Stimulated activated CD8-positive, alpha-beta memory T cell treated with anti-CD3 and anti-CD28 coated beads, Interleukin-2, amount 100 ng/mL, for 1 hour (primary cell): ENCODE measurements around the gene KDM4F.

Source experiments
- DNase-seq, 2 donors: peaks; one replicate each; pipeline ENCODE4 v3.0.0-alpha.2; 2020; ENCODE audit warnings: low read depth in 2 of 2

KDM4F gene

DNA sequence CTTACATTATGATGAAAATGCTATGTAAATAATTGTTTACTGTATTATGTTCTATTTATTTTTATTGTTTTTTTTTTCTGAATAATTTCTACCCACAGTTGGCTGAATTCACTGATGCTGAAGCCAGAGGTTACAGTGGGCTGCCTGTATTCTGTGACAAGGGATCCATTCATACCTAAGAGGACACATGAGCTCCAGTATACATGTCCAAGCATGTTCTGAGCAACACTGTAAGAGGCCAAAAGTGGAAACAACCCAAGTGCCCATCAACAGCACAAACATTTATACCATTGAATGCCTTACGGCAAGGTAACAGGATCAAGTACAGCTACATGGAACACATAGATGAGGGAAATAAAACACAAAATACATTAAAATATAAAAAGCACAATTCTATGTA is 16.1 kb downstream of the KDM4F start:
- no peak for DNase-seq

DNA sequence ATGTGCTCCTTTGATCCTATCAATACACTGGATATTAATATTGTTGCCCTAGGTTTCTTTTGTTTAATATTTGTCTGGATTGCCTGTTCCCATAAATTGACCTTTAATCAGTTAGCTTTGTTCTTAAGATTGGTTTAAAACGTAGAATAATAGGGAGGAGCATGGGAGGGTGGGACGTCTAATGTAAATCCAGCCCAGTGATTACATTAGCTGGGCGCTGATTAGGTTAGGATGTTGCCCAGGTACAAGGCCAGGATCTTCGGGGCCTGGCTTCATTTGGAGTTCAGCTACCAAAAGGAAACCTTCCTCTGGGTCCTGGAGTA is 17.5 kb downstream of the KDM4F start, which contains the start of gene SRSF8:
SRSF8 (plus strand) TSS at position 204 of the 323 bp plus-strand sequence. CDS start 308 bp downstream, outside the sequence.
- no peak for DNase-seq

DNA sequence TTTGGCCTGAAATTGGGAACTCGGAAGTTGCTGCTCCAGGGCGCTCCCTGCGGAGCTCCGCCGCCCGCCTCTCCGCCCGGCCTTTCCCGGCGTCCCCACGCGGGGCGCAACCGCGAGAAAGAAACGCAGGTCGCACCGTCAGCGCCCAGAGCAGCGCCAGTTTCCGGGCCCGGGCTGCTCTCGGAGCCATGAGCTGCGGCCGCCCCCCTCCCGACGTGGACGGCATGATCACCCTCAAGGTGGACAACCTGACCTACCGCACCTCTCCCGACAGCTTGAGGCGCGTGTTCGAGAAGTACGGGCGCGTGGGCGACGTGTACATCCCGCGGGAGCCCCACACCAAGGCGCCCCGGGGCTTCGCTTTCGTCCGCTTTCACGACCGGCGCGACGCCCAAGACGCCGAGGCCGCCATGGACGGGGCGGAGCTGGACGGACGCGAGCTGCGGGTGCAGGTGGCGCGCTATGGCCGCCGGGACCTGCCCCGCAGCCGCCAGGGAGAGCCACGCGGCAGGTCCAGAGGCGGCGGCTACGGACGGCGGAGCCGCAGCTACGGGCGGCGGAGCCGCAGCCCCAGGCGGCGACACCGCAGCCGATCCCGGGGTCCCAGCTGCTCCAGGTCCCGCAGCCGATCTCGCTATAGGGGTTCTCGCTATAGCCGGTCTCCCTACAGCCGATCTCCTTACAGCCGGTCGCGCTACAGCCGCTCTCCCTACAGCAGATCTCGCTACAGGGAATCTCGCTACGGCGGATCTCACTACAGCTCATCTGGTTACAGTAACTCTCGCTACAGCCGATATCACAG is 18.0 kb downstream of the KDM4F start:
- DNase-seq, result peak; percentile 41 to 44

DNA sequence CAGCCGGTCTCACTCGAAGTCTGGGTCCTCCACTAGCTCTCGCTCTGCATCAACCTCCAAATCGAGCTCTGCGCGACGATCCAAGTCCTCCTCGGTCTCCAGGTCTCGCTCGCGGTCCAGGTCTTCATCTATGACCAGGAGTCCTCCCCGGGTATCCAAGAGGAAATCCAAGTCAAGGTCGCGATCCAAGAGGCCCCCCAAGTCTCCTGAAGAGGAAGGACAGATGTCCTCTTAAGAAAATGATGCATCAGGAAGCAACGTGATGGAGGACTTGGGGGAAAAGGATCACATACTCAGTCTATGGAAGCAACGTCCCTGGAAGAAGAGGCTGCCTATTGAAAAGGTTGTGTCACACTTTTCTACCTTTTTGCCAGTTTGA is 18.6 kb downstream of the KDM4F start:
- DNase-seq, result no peak

DNA sequence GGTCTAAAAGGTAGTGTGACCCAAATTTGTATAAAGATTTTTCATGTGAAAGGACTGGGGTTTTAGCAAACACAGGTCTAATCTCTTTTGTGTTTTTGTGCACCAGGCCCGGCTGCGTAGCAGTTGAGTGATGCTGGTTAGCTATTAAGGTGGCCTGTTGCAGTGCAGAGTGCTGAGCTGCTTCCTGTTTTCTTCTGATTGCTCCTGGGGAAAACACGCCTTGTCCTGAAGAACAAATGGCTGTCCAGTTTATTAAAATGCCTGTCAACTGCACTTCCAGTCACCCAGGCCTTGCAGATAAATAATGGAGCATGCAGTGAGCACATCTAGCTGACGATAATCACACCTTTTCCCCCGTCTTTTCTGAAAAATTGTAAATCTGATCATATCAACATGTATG is 19.3 kb downstream of the KDM4F start:
- DNase-seq, result peak in 1 of 2 donors; percentile 29

DNA sequence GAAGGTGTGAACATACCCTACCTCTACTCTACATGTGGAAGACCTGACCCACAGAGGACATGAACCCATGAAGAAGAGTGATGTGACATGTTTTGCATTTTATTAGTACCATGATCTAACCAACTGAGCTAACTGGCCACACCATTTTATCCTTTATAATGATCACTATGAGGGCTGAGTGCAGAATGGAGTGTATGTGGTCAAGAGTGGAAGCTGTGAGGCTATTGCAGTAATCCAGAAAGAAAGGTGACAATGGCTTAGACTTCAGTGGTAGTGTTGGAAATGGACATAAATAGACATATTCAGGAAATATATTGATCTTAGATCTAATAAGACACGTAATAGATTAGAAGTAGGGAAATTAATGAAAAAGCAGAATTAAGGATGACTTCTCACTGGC is 21.2 kb downstream of the KDM4F start:
- DNase-seq, result no peak

DNA sequence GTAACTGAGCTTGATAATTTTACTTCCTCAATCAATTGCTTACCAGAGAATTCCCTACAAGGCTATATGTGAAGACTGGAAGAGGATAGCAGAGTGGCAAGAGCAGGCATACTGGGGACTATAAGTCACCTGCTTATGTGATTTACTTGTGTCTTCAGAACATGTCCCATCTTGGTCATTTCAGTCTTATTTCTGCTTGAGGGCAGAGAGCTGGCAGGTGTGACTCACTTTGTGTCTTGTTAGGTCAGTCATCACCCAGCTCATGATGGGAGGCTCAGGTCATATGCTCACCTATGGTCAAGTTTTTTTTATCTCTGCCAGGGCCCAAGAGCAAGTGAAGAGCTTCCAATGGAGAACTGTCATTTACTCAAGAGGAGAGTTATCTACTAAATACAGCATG is 23.7 kb downstream of the KDM4F start:
- DNase-seq, result no peak

DNA sequence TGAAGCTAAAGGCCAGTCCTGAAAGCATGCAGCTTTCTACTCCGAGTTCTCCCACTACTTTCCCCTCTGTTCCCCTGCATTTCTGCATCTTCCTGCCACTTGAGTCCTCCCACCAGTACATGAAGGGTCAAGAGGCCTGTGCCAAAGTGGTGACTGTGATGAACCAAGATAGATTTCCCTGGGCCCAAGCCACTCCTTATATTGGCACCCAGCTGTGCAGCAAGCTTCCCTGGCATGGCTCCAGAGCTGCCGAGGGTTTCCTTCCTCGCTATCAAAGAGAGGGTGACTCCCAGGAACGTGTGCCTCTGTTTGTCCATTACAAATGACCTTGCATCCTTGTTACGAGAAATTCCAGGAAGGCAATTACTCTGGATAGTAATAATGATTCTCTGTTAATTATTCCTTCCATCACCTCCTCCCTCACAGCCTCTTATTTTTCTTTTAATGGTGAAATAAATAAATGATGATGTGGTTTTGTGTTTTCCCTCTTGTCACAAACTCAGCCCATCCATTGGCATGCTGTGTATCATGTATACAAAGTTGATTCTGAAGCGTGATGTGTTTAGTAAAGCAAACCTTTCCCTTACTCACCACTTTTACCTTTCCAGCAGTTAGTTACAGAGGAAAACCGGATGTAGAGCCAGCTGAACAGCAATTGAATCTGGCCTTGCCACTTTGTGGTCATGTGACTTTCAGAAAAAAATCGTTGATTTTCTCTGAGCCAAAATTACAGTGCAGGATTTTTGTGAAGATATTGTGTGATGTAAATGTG is 25.8 kb downstream of the KDM4F start:
- DNase-seq, result no peak

DNA sequence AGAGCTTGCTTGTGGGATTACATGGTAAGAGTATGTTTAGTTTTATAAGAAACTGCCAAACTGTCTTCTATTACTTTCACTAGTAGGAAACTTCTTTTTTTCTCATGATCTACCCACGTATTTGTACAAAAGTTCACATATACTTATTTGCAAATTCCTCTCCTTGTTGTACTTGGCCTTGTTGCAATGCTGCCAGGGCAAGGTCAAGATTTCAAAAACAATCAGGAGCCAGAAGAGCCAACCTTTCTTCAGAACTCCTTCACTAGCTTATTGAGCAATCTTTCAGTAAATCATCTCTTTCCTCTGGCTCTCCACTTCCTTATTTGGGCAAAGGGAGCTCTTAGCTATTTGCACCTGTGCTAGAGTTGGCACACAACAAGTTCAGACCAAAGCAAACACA is 27.2 kb downstream of the KDM4F start:
- DNase-seq, result no peak

DNA sequence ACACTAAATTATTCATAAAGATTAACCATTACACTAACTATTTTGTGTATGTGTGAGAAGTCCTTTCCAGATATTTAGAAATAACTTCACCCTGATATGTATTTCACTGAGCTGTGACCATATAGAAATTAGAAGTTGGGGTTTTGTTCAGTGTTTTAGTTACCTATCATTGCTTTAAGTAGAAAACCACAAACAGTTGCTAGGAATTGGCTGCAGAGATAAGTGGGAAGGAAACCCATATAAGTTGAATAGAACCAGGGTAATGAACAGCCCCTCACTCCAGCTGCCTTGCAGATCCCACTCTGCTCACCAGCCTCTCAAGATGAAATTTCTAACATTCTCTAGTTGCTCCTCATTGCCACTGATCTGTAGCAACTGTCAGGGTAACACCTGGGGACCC is 27.8 kb downstream of the KDM4F start:
- no peak for DNase-seq

DNA sequence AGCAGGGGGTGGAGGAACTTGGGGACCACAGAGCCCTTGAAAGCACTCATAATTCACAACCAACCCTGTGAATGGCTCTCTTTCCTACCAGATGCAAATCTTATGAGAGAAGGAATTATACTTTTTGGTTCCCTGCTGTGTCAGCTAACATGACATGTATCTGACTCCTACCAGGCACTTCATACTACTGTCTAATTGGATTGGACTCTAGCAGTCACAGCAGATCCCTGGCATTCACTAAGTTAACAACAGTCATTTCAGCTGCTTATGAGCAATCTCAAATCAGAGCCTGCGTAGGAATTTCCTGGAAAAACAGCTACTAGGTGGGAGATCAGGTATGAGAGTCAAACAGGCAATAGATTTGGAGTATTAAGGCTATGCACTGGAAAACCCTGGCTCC is 29.3 kb downstream of the KDM4F start:
- no peak for DNase-seq

DNA sequence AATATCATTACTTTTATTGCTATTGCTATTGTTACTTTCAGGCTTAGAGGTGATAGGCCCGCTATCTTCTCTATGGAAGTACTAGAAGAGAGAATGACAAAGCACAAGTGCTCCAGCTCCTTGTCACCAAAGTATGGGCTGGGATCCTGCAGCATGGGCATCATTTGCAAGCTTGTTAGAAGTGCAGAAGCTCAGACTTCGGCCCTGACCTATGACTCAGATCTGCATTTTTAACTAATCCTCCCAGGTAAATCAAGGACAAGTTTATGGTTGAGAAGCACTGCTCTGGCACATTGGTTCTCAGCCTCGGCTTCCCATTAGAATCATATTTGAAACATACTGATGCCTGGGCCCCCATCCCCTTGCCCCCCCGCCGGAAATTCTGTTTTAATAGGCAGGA is 31.8 kb downstream of the KDM4F start:
- no peak for DNase-seq

DNA sequence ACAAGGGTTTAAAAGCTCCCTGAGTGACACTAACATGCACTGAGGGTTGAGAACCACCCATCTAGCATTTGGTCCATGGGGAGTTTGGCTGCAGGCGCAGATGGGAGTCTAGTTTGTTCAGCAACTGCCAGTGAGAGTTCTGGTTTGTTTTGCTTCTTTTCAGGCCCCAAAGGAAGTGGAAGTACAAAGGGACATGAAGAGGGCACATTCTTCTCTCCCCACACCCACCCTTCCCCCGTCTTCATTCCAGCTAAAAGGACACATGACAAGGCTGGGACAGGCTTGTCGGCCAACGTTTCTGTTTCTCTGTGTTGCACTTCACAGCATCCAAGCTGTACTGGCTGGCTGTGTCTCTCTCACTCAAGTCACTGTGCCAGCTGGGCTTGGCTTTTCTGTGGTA is 32.2 kb downstream of the KDM4F start:
- DNase-seq, result no peak

DNA sequence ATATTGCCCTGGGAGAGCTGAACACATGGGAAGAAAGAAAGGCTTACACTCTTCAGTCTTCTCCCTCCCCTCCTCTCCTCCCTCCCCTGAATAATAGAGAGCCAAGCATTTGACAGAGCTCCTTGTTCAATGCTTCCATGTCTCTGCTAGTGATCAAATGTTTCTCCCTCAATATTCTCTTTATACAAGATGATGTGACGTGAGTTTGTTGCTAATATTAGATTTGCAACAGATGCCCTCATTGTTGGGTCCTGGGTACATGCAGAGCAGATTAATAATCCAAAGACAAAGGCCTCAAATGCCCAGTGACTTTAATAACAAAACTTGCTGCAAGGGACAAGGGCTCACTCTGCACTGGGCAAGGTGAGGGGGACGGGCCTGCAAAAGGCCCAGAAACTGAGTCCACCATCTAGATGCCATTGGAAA is 33.4 kb downstream of the KDM4F start:
- no peak for DNase-seq

DNA sequence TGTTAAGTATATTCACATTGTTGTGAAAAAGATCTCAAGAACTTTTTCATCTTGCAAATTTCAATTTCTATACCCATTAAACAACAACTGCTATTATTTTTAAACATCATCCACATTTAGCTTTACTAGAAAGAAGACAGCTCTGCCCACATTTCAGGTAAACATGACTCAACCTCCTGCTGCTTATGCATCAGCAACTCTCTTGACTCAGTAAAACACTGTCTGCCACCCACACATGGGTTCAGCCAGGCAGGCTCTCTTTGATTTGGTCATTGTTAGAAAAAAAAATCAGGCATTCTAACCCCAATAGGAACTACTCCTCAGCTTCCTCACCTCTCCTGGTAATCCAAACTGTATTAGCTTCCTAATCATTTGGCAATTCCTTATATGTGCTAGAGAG is 35.3 kb downstream of the KDM4F start:
- DNase-seq, result no peak

DNA sequence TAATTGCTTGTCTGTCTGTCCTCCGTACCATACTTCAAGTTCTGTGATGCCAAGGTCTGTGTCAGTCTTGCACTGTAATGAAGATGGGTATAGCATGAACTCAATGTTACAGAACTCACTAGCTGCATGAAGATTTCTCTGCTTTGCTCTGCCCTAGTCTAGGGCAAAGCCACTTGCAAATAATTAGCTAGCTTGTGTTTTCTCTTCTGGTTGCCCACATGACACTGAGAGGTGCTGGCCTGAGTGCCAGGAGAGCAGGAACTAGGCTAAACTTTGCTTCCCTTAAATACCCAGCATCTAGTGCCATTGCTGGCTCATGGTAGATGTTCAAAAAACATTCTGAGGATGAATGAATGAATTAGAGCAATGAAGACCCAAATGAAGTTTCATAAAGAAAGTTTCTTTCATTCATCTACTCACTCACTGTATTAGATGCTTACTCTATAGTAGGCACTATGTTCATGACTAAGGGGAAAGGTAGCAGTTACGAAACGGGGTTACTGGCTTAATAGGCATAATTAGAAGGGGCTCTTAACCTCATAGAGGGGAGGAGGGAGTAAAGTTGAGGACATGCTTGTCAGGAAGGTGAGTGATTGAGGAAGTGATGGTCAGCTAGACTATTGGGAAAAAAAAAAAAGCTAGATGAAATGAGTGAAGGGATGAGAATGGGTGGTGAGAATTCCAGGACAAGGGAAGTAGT is 36.0 kb downstream of the KDM4F start:
- no peak for DNase-seq

DNA sequence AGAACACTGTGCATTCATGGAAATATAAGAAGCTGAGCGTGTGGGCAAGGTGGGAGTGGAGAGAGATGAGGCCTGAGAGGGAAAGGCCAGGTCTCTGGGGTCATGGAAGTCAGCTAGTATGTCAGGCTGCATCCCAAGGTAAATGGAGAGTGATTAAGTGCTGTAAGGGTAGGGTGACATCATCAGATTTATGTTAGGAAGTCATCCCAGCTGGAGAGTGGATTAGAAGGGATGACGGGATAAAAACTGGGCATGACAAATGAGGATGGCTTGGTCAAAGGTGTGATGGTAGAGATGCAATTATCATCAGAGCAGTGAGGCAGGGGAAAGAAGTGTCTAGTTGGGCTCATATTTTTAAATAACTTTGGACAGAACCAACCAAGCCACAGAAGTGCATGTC is 36.9 kb downstream of the KDM4F start:
- DNase-seq, result no peak

DNA sequence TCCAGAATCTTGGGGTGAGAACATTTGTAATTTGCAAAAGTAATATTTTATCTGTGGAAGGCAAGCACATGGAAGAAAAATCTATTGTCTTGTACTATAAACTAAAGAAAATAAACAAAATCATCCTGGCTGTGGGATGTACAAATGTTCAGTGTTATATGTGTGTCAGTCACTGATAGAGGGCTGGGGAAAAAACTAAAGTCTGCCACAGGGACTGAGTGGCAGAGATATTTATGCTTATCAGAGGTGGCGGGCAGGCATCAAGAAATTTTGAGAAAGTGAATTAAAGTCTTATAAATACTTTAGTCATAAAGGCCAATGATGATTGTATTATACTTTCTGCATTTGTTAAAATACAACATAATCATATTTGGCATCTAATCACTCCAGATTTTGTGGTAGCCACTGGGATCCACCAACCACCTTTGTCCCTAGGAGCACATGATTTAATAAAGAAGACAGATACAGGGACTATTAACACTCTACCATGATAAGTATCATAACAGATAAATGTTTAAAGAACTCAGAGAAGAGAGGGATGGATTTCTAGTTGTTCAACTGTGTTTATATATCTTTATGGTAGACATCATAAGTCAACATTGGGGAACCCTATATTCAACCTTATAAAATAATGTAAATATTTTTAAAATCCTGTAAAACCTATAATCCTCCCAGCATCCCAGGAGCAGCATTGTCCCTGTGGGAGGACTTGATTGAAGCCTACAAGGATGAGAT is 37.8 kb downstream of the KDM4F start:
- no peak for DNase-seq

DNA sequence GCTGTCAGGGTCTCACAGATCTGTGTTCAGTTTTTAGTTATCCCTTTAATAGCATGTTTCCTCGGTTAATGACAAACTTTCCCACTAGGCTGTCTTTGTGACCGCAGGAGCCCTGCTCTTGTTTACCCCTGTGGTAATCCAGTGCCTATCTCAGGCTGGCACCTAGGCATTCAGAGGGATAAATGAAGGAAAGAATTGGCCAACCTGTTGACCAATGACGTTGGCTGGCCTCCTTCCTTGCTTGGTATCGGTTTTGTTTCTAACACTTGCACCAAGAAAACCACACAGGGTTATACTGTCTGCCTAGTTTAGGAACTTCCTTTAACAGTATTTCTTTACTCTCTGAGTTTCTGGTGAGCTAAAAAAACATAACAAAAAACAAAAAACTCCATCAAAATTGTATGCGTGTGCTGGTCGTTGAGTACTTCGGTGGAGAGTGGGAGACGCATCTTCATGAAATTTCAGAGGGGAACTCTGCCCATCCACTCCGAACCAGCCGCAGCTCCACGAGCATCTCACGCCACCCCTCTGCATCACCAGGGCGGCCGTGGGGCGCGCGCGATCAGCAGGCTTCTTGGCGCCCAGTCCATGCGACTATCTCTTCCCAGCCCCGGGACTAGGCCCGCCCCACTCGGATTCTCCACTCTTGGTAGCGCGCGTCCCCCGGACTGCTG is 39.9 kb downstream of the KDM4F start:
- no peak for DNase-seq

DNA sequence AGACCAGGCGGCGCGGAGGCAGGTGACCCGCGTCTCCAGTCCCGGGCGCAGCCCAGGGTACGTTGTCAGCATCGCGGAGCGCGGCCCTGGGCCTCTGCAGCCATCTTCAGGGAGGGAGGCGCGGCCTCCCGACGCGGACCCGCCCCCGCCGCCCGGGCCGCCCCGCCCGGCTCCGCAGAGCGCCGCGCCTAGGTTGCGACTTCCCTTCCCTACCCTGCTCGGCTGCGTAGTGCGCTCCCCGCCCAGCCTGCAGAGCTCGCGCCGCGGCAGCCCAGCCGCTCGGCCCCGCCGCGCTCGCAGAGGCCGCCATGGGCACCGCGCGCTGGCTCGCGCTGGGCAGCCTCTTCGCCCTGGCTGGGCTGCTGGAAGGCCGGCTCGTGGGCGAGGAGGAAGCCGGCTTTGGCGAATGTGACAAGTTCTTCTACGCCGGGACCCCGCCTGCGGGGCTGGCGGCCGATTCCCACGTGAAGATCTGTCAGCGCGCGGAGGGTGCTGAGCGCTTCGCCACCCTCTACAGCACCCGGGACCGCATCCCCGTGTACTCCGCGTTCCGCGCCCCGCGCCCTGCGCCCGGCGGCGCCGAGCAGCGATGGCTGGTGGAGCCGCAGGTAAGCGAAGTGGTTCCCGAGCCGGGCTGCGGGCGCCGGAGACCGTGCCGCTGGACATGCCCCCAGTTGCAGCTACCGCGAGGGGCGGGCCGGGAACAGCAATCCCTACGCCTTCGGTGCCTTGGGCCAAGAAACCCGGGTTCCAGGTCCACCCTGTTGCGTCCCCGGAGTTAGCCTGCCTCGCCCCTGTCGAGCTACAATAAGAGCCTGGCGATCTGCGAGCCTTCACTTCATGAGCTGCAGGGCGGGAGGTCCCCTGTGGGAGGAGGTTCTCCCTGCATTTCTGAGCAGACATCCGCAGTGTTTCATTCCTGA is 40.7 kb downstream of the KDM4F start, which contains the start of gene ENDOD1:
ENDOD1 (plus strand) TSS at position 227 of the 923 bp plus-strand sequence; CDS start at position 309, 82 bp downstream.
- DNase-seq, result peak; percentile 58 to 71
